ENCODE data around the gene SFSWAP.

The SFSWAP gene

GRCh38 chr12:131844140-131844539 lies 133.2 kb downstream of the SFSWAP start:
- DNase-seq (ENCODE audit: insufficient read length, low spot score), result no peak
- FAIRE-seq, result no peak
- no peak for TF ChIP-seq POLR2A (IDR thresholded peaks at IDR 0.05; ENCODE audit: low read depth, low read length)

GRCh38 chr12:131844656-131845055 lies 133.8 kb downstream of the SFSWAP start:
- FAIRE-seq (no peak), DNase-seq (ENCODE audit: insufficient read length, low spot score) (no peak)
- TF ChIP-seq POLR2A (IDR thresholded peaks at IDR 0.05; ENCODE audit: low read depth, low read length), result no peak

DNA sequence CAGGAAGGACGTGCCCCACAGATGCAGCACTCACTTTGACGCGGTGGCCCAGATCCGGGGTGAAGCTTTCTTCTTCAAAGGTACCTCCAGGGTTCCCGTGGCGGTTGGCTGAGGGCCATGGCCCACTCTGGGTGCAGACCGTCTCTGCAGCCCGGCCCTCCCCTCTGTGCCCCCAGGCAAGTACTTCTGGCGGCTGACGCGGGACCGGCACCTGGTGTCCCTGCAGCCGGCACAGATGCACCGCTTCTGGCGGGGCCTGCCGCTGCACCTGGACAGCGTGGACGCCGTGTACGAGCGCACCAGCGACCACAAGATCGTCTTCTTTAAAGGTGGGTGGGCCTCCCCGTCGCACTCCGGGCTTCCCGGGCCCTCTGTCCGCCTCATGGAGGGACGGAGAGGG lies 134.2 kb downstream of the SFSWAP start:
- FAIRE-seq (no peak), DNase-seq (ENCODE audit: insufficient read length, low spot score) (no peak)
- no peak for TF ChIP-seq POLR2A (IDR thresholded peaks at IDR 0.05; ENCODE audit: low read depth, low read length)

DNA sequence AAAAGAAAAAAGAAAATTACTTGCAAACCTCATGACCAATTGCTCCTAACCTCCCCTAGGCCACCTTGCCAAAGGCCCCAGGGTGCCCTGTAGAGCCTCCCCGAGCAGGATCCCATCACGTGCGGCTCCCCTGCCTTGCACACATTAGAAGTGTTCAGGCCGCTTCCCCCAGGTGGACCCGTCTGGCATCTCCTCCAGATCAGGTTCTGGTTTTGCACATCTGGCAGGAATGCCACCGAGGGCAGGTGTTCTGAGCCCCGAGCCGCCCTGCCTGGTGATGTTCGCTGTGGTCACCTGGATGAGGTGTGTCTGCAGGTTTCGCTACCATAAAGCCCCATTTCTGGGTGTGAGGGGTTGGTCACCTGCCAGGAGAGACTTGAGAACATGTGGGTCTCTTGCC lies 136.6 kb downstream of the SFSWAP start:
- no peak for FAIRE-seq
- no peak for TF ChIP-seq POLR2A (IDR thresholded peaks at IDR 0.05; ENCODE audit: low read depth, low read length)
- DNase-seq (ENCODE audit: insufficient read length, low spot score), result no peak

GRCh38 chr12:131848753-131849152 lies 137.9 kb downstream of the SFSWAP start:
- no peak for FAIRE-seq
- TF ChIP-seq POLR2A (IDR thresholded peaks at IDR 0.05; ENCODE audit: low read depth, low read length), result no peak

More at GRCh38 chr12:131848753-131849152, 137.9 kb downstream of the SFSWAP start:
- no peak for DNase-seq (ENCODE audit: insufficient read length, low spot score)
